ENCODE data around the gene FOXR1. TPM values are rescaled to one million over a fixed set of nuclear protein-coding genes. Genes with fewer than 3 reads are reported as not detected.

Gene FOXR1
- total and polyA plus RNA-seq, 2 donors (not counting 1 experiment from before 2014, with no cell fraction given): not detected

GRCh38 chr11:119030029-119030328 is 58.4 kb downstream of the FOXR1 start:
- peak overlapping the region; percentile 98 for H2AFZ ChIP-seq (ENCODE audit: insufficient read depth, low read depth, low read length, poor library complexity, severe bottlenecking)
- peaks cover 16% of the 10 kb centered on the region for H3K79me2 ChIP-seq (ENCODE audit: control insufficient read depth, insufficient read depth, low read length)
- H3K36me3 ChIP-seq (replicated peaks in 1 of 2; ENCODE audit: control extremely low read depth in 1 of 2, control insufficient read depth in 1 of 2, extremely low read depth in 1 of 2, insufficient read depth in 2 of 2, low read length in 1 of 2): peaks cover 0 to 11% of the 10 kb centered on the region in 2 experiments
- H3K9me3 Mint-ChIP-seq (ENCODE audit: insufficient read depth): no peaks in the 10 kb centered on the region
- H3K4me1 ChIP-seq (ENCODE audit: control insufficient read depth in 2 of 2, insufficient read depth in 2 of 2, low read length in 2 of 2): peaks cover 4 to 10% of the 10 kb centered on the region in 2 donors
- ChIA-PET POLR2A (interaction anchor here (0.9 to 1.5 kb wide), 3 partner anchors 11 to 72 kb away, joined by 3 to 5 read pairs (median 3); partner anchors contain the start of genes DPAGT1, RPS25 and TRAPPC4), CTCF (interaction anchor here (1.1 to 3.2 kb wide), 4 partner anchors 11 to 56 kb away, joined by 3 to 14 read pairs (median 4); partner anchors contain the start of genes RPS25 and TRAPPC4)
- 11% methylated on average over 13 of the region's 13 CpGs for WGBS (ENCODE audit: insufficient coverage)
- no peaks in the 10 kb centered on the region for H3K27me3 Mint-ChIP-seq
- H4K20me1 ChIP-seq (ENCODE audit: control insufficient read depth, insufficient read depth, low read length, poor library complexity, severe bottlenecking): no peaks in the 10 kb centered on the region
- peak overlapping the region in 1 of 2 donors; percentile 74 for H3K27ac ChIP-seq (ENCODE audit: low read length in 2 of 2)
- peak overlapping the region; percentile 85 for H3K9ac ChIP-seq (ENCODE audit: low read length)
- no peak for ATAC-seq (ENCODE audit: low read depth)
- H3K27me3 ChIP-seq (replicated peaks in 1 of 4; ENCODE audit: control extremely low read depth in 1 of 4, control insufficient read depth in 3 of 4, insufficient read depth in 4 of 4, low read length in 3 of 4): no peaks in the 10 kb centered on the region
- intact Hi-C loops (cut with micrococcal nuclease): loop anchor here (1.0 kb wide), 6 partner anchors 12 to 91 kb away; partner anchors contain the start of genes CENATAC, HINFP, HYOU1 and RPS25
- H3K4me1 Mint-ChIP-seq: peaks cover 20% of the 10 kb centered on the region
- no peaks in the 10 kb centered on the region for H3K9me3 ChIP-seq (ENCODE audit: control extremely low read depth in 1 of 3, control insufficient read depth in 2 of 3, insufficient read depth in 1 of 3, low read length in 2 of 3)
- H3K4me3 Mint-ChIP-seq: peak overlapping the region; percentile 92
- TF ChIP-seq CTCF (IDR thresholded peaks at IDR 0.05): no peak
- TF ChIP-seq EZH2 (IDR thresholded peaks at IDR 0.05; ENCODE audit: borderline replicate concordance, insufficient read depth, low read depth, low read length, poor library complexity, severe bottlenecking): no peak
- peak overlapping the region; percentile 92 for H3K4me2 ChIP-seq (replicated peaks; ENCODE audit: low read depth, low read length, poor library complexity, severe bottlenecking)
- H3K27ac Mint-ChIP-seq: peak overlapping the region; percentile 23
- peak overlapping the region in 4 of 5 experiments; percentile 80 to 89 (median 86) for H3K4me3 ChIP-seq (ENCODE audit: control extremely low read depth in 1 of 5, extremely low read depth in 1 of 5, insufficient read depth in 1 of 5, low read depth in 2 of 5, low read length in 4 of 5)
- no peak for DNase-seq

Measured in B cell (primary cell).